Upper lobe of left lung (tissue), 4 donors: ENCODE data around the gene PRODH.

Experiments
- CTCF ChIP-seq, 6 experiments: fragments of 450-650 bp in 4 of 6; fragments of 200-600 bp in 2 of 6; sonication (generic) in 2 of 6; IDR thresholded peaks; one replicate each; pipeline ENCODE4 v1.5.1; 2016 to 2019; ENCODE audit warnings: antibody characterized with exemption in 6 of 6
- POLR2A ChIP-seq, 4 donors: fragments of 450-650 bp; IDR thresholded peaks; one replicate each; pipeline ENCODE4 v1.5.1; 2016 to 2017; ENCODE audit warnings: antibody characterized with exemption in 4 of 4, mild to moderate bottlenecking in 2 of 4

GRCh38 chr22:18905540-18906409, 30.3 kb downstream of the PRODH start, which contains the start of gene DGCR6:
- TF ChIP-seq CTCF (IDR thresholded peaks at IDR 0.05) (no peak), POLR2A (IDR thresholded peaks at IDR 0.05) (no peak)
